SK-N-SH treated with all-trans-retinoic acid at 6 μM for 48 hours (cell line): ENCODE data around the gene CDK5RAP3.

Experiments
- ATAC-seq: fragments of 200-7000 bp; cut with Tn5 transposase; 3 replicates; pipeline ENCODE4 v1.9.1; 2020; ENCODE audit warnings: mild to moderate bottlenecking, moderate library complexity
- BACH2 ChIP-seq: fragments of 250-450 bp; sonication (Bioruptor Pico); IDR thresholded peaks from 2 replicates; pipeline ENCODE4 v1.9.0; 2021; ENCODE audit warnings: mild to moderate bottlenecking, borderline replicate concordance
- CREB5 ChIP-seq: fragments of 250-450 bp; sonication (Bioruptor Pico); IDR thresholded peaks from 2 replicates; pipeline ENCODE4 v1.5.1; 2020; ENCODE audit warnings: low read depth, mild to moderate bottlenecking, moderate library complexity
- CSDC2 ChIP-seq: fragments of 250-450 bp; sonication (Bioruptor Pico); IDR thresholded peaks from 2 replicates; pipeline ENCODE4 v1.5.0; 2020; ENCODE audit warnings: mild to moderate bottlenecking, moderate library complexity
- CSRNP3 ChIP-seq: fragments of 250-450 bp; sonication (Bioruptor Pico); IDR thresholded peaks from 2 replicates; pipeline ENCODE4 v1.5.1; 2021; ENCODE audit warnings: mild to moderate bottlenecking, moderate library complexity
- ESRRG ChIP-seq: fragments of 250-450 bp; sonication (Bioruptor Pico); IDR thresholded peaks from 2 replicates; pipeline ENCODE4 v1.6.1; 2021; ENCODE audit warnings: mild to moderate bottlenecking
- GLIS3 ChIP-seq: fragments of 250-450 bp; sonication (Bioruptor Pico); IDR thresholded peaks from 2 replicates; pipeline ENCODE4 v1.5.0; 2020; ENCODE audit warnings: mild to moderate bottlenecking, moderate library complexity
- ISL1 ChIP-seq: fragments of 250-450 bp; sonication (Bioruptor Pico); IDR thresholded peaks from 2 replicates; pipeline ENCODE4 v2.1.2; 2022; ENCODE audit warnings: mild to moderate bottlenecking, moderate library complexity
- OSR1 ChIP-seq: fragments of 250-450 bp; sonication (Bioruptor Pico); IDR thresholded peaks from 2 replicates; pipeline ENCODE4 v1.8.0; 2022; ENCODE audit warnings: moderate library complexity, mild to moderate bottlenecking, inconsistent platforms
- POU6F1 ChIP-seq: fragments of 250-450 bp; sonication (Bioruptor Pico); IDR thresholded peaks from 2 replicates; pipeline ENCODE4 v1.8.0; 2021; ENCODE audit warnings: low read depth, mild to moderate bottlenecking, moderate library complexity, borderline replicate concordance
- PPARA ChIP-seq: fragments of 250-450 bp; sonication (Bioruptor Pico); IDR thresholded peaks from 2 replicates; pipeline ENCODE4 v1.5.0; 2020; ENCODE audit warnings: mild to moderate bottlenecking, borderline replicate concordance
- RARB ChIP-seq: fragments of 250-450 bp; sonication (Bioruptor Pico); IDR thresholded peaks from 2 replicates; pipeline ENCODE4 v1.8.0; 2021; ENCODE audit warnings: mild to moderate bottlenecking, moderate library complexity
- SNAI2 ChIP-seq: fragments of 250-450 bp; sonication (Bioruptor Pico); IDR thresholded peaks from 2 replicates; pipeline ENCODE4 v1.5.0; 2020; ENCODE audit warnings: mild to moderate bottlenecking, moderate library complexity
- TCF4 ChIP-seq: fragments of 250-450 bp; sonication (Bioruptor Pico); IDR thresholded peaks from 2 replicates; pipeline ENCODE4 v1.8.0; 2021; ENCODE audit warnings: mild to moderate bottlenecking, moderate library complexity, borderline replicate concordance
- TOX ChIP-seq: fragments of 250-450 bp; sonication (Bioruptor Pico); IDR thresholded peaks from 2 replicates; pipeline ENCODE4 v1.8.0; 2021; ENCODE audit warnings: mild to moderate bottlenecking, moderate library complexity, borderline replicate concordance
- TSHZ2 ChIP-seq: fragments of 250-450 bp; sonication (Bioruptor Pico); IDR thresholded peaks from 2 replicates; pipeline ENCODE4 v1.5.0; 2020; ENCODE audit warnings: mild to moderate bottlenecking, moderate library complexity
- ZC3H10 ChIP-seq: fragments of 250-450 bp; sonication (Bioruptor Pico); IDR thresholded peaks from 2 replicates; pipeline ENCODE4 v1.5.1; 2021; ENCODE audit warnings: mild to moderate bottlenecking, moderate library complexity
- ZFP3 ChIP-seq: fragments of 250-450 bp; sonication (Bioruptor Pico); IDR thresholded peaks from 2 replicates; pipeline ENCODE4 v1.5.0; 2020; ENCODE audit warnings: mild to moderate bottlenecking, moderate library complexity
- ZNF70 ChIP-seq: fragments of 450-650 bp; formaldehyde crosslinking; IDR thresholded peaks from 2 replicates; pipeline ENCODE4 v1.5.0; 2020; ENCODE audit warnings: mild to moderate bottlenecking, moderate library complexity
- ZNF8 ChIP-seq: fragments of 450-650 bp; formaldehyde crosslinking; IDR thresholded peaks from 2 replicates; pipeline ENCODE4 v1.5.0; 2020; ENCODE audit warnings: mild to moderate bottlenecking, moderate library complexity

Gene CDK5RAP3

GRCh38 chr17:48003417-48004151 is 32.7 kb downstream of the CDK5RAP3 start (continued):
- TF ChIP-seq ZC3H10 (CRISPR knock-in tag) (no peak), ESRRG (CRISPR knock-in tag) (peak; percentile 87; the same call in 1 of the 2 replicates), GLIS3 (CRISPR knock-in tag) (peak; percentile 92; the same call in 1 of the 2 replicates), SNAI2 (CRISPR knock-in tag) (no peak), BACH2 (CRISPR knock-in tag) (no peak), ISL1 (peak; percentile 10; the same call in 1 of the 2 replicates), ZNF8 (CRISPR knock-in tag) (peak; percentile 78), CSRNP3 (CRISPR knock-in tag) (peak; percentile 77; the same call in 1 of the 2 replicates), ZFP3 (CRISPR knock-in tag) (peak; percentile 34; the same call in 1 of the 2 replicates), PPARA (CRISPR knock-in tag) (0 out of 2 replicates have a peak, but pooled peaks have one; percentile 61), POU6F1 (CRISPR knock-in tag) (no peak), TOX (CRISPR knock-in tag) (no peak), RARB (CRISPR knock-in tag) (no peak)

- no peak; the same call in 2 of the 3 replicates for ATAC-seq
- TF ChIP-seq CSDC2 (CRISPR knock-in tag) (no peak), TSHZ2 (CRISPR knock-in tag) (peak; percentile 32; the same call in 1 of the 2 replicates)
- TF ChIP-seq, all 23 proteins: peak for 1
Observed at GRCh38 chr17:48004983-48005382, 34.1 kb downstream of the CDK5RAP3 start.

GRCh38 chr17:48006936-48007709 is 36.2 kb downstream of the CDK5RAP3 start:
- no peak for TF ChIP-seq TOX (CRISPR knock-in tag)
- no peak for TF ChIP-seq ZNF70 (CRISPR knock-in tag)
- TF ChIP-seq GLIS3 (CRISPR knock-in tag), result no peak
- TF ChIP-seq OSR1 (CRISPR knock-in tag), result no peak
- no peak for TF ChIP-seq CSRNP3 (CRISPR knock-in tag)
- TF ChIP-seq TSHZ2 (CRISPR knock-in tag), result no peak
- no peak for TF ChIP-seq TCF4 (CRISPR knock-in tag)
- no peak for TF ChIP-seq SNAI2 (CRISPR knock-in tag)
- no peak for TF ChIP-seq ISL1
- no peak for TF ChIP-seq BACH2 (CRISPR knock-in tag)
- TF ChIP-seq CREB5, result no peak
- ATAC-seq, result no peak
